ENCODE measurements around the gene MYO1G. TPM values are rescaled to one million over a fixed set of nuclear protein-coding genes. Genes with fewer than 3 reads are reported as not detected.
A peak's percentile ranks its signal among the peaks of the same experiment; 100 is the strongest.
"Not testable (repeated sequence)": the region's sequence is repeated elsewhere in the genome, so short reads cannot be mapped to it uniquely, and the experiment has no call there.

MYO1G gene
- total RNA-seq, 1 donor from 2014 or later = 1.1 TPM

- no peak for ATAC-seq
Observed at GRCh38 chr7:44935016-44935415, 43.8 kb downstream of the MYO1G start.

- ATAC-seq = not testable (repeated sequence)
Observed at GRCh38 chr7:44934510-44934909, 44.3 kb downstream of the MYO1G start.

GRCh38 chr7:44930921-44931320 lies 47.9 kb downstream of the MYO1G start:
- ATAC-seq = no peak

DNA sequence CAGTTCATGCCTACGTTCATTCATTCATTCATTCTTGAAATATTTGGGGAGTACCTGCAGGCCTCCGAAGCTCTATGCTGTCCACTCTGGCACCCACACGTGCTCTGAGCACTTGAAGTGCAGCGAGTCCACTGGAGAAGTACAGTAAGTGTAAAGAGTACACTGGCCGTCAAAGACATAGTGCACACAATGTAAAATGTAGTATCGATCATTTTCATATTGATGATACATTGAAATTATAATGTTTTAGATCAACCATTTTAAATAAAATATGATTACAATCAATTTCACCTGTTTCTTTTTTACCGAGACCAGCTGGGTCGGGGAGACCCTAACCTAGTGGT lies 56.5 kb downstream of the MYO1G start:
- no peak for ATAC-seq

DNA sequence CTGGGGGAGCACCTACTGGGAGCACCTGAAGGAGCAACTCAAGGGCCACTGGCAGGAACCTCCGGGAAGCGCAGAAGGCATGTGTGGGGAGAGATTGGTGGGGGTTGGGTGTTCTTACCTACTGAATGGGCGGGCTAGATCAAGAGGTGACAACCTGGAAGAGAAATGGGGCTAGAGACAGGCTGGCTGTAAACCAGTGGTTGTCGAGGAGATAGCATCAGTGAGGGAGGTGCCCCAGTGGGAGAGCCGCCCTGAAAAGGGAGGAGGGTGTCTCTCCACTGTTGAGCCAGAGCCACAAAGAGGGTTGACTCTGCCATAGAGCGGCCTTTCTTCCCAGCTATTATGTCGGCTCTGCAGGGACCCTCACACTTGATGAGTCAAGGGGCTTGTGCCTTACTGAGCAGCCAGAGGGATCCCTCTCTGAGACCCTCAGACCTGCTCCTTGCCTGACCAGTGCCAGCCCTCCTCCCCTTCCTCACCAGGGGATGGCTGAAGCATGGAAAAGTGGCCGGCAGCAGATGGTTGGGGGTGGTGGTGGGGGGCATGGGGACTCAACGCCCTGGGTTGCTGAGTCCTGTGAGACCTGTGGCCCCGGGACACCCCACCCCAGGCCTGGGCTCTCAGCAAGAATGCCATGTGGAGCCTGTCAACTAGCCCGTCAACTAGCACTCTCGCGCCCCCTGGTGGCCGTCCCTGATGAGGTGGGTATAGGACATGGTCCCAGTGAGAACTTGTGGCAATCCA lies 57.0 kb downstream of the MYO1G start:
- ATAC-seq = peak; percentile 94

- ATAC-seq = no peak
Observed at GRCh38 chr7:44920119-44920518, 58.7 kb downstream of the MYO1G start.

GRCh38 chr7:44918029-44918428 lies 60.8 kb downstream of the MYO1G start:
- ATAC-seq = no peak

DNA sequence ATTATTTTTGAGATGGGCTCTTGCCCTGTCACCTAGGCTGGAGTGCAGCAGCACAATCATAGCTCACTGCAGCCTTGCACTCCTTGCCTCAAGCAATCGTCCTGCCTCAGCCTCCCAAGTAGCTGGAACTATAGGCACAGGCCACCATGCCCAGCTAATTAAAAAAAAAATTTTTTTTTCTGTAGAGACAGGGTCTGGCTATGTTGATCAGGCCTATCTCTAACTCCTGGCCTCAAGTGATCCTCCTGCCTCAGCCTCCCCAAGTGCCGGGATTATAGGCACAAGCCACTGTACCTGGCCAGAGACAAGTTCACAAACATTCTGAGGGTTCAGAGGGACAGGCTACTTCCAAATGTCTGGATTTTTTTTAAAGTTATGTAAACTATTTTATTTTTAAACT lies 61.4 kb downstream of the MYO1G start:
- no peak for ATAC-seq

DNA sequence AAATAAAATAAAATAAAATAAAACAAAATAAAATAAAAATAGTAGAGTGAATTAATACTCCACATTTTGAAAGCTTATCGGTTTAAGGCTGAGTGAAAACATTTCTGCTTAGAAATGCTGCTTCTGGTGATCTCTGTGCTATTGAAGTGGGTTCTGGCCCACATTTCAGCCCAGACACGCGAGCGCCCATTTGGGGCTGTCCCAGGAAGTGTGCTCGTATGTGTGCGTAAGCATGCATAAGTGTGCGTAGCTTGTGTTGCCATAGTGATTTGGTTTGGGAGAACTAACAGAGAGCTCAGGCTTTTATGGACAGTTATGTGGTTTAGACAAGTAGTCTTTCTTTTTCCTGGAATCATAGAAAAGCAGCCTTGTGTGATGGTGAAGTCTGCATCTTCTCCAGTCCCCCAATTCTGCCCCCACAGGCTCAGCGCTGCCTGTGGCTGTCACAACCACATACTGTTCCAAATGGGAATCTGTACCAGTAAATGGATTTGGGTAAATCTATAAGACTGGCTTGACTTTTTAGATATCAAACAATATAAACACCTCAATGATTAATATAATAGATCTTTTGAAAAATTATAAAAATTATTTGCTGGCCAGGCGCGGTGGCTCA lies 63.7 kb downstream of the MYO1G start:
- no peak for ATAC-seq

DNA sequence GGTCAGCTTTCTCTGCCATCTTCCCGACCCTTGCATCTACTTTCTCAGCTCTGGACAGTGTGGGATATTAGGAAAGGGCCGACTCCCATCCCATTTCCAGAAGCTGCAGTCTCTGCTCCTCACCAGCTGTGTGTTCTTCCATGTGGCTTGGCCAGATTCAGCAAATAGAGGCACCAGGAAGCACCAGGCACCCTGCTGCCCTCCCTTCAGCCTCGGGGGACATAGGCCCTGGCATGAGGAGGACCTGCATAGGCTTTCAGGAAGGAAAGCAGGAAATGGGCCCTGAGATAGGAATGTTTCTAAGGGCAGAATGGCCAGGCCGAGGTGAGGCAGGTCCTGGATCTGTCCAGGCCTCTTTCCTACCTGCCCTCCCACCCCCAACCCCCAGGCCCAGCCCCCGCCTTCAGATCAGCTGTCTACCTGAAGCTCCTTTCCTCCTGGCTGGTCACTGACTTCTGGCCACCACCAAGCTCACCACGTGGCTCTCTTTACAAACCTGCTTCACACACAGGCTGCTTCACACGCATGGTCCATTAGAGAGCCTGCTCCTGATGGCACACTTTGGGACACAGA lies 66.0 kb downstream of the MYO1G start:
- peak; percentile 57 for ATAC-seq

Other genes with a start within 250 kb of the MYO1G start
- gene ZMIZ2, start 230.2 kb downstream of the MYO1G start, total RNA-seq = 34.0 TPM
- 2,087 TPM for gene PPIA, start 182.3 kb downstream of the MYO1G start, total RNA-seq
- gene H2AZ2, start 130.9 kb downstream of the MYO1G start, total RNA-seq = 87.6 TPM
- gene PURB, start 93.5 kb downstream of the MYO1G start, total RNA-seq = 19.4 TPM
- gene CCM2, start 21.2 kb upstream of the MYO1G start, total RNA-seq = 17.8 TPM
- gene NACAD, start 110.0 kb upstream of the MYO1G start, total RNA-seq = 0.20 TPM
- 51.9 TPM for gene TBRG4, start 132.7 kb upstream of the MYO1G start, total RNA-seq
- 7.8 TPM for gene RAMP3, start 178.8 kb upstream of the MYO1G start, total RNA-seq